ENCODE results near the gene ADAMTS18.
A peak's percentile ranks its signal among the peaks of the same experiment; 100 is the strongest.

ADAMTS18 gene

DNA sequence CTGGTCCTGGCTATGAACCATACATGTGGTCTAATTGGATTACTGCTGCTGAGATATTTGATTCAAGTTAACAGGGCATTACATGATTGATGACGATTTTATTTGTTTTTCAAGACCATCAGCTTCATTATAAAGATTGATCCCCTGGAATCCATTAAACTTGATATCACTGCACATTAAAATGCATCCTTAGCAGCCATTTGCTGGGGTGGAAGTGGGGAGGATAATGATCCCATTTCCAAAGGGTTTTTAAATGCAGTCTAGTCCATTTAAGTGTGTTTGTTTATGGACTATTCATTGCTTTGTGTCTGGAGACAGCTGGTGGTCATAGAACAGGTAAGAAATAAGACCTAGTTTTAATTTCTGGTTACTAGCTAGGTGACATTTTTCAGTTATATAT lies 40.9 kb downstream of the ADAMTS18 start:
- DNase-seq, result no peak

- no peak for DNase-seq
These were observed 47.0 kb downstream of the ADAMTS18 start for GRCh38 chr16:77387815-77388209.

DNA sequence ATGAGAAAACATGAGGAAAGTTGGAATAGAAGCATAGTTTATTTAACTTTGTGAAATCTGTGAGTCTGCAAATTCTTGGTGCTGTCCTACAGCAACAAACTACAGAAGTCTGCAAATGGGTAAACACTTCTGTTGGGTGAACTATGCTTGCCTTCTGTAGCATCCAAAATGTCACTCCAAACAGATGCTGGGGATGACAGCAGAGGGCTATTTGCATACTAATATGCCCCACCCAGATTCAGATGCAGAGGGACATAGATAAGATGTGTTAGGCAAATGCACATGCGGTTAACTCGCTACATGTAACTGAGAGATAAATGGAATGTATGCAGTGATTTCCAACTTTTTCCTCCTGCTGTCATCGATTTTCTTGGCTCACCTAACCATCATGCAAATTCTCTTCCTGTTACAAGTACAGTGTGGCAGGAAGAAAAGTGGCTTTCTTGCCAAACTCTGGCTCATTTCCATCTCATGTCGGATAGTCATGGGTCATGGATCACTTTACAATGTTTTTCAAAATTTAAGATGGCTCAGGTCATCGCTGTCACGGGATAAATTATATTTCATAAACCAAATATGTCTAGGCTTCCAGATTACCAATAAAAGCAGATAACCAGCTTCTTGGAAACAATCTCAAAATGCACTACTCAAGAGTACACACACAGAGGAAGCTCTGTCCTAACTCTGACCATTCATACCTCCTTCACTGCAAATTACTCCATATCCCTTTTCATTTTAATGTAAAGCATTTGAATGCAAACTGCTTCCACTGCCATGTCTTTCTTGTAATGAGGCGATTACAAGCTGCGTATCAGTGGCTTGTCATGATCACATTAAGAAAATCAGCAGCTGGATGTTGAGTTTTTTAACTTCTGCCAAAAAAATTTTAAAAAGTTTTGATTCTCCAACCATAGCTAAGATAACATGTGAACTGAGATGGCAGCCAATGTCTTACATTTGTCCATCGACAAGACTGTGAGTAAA lies 47.7 kb downstream of the ADAMTS18 start:
- DNase-seq, result no peak

DNA sequence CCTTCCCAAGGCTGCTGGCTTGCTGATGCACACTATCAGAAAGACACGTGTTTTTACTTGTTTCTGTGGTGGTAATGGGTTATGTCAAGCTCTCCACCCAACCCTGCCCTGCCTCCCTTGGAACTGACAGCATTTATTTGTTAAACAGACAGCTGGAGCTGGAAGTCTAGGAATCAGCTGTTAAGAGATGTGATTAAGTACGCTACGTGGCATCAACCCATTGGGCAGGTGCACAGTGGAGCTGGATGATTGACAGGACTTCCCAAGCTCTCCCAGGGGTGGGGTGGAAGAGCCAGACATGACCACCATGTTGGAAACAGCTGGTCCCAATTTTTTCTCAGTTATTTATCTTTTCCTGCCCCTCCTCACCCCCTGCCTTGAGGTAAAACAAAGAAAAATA lies 49.4 kb downstream of the ADAMTS18 start:
- no peak for DNase-seq

- no peak for DNase-seq
These were observed 51.1 kb downstream of the ADAMTS18 start for GRCh38 chr16:77383606-77384187.

GRCh38 chr16:77376358-77376757 lies 58.5 kb downstream of the ADAMTS18 start:
- peak; percentile 49 for DNase-seq

DNA sequence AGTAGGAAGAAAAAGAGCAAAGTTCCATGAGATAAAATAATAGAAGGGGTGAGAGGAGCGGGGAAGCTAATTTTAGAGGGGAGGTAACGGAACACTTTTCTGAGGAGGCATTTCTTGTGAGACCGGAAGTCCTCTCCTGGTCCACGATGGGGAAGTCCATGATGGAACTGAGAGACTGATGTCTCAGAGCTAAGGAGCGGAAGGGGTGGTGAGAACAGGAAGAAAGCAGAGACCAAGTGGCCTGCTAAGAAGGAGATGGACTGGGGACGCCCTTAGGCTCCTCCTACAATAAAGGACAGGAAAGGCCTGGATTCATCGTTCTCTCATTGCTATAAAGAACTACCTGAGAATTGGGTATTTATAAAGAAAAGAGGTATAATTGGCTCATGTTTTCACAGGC lies 59.4 kb downstream of the ADAMTS18 start:
- no peak for DNase-seq

GRCh38 chr16:77374384-77374783 lies 60.5 kb downstream of the ADAMTS18 start:
- no peak for DNase-seq

- DNase-seq, result no peak
These were observed 61.1 kb downstream of the ADAMTS18 start for GRCh38 chr16:77373726-77374125.

DNA sequence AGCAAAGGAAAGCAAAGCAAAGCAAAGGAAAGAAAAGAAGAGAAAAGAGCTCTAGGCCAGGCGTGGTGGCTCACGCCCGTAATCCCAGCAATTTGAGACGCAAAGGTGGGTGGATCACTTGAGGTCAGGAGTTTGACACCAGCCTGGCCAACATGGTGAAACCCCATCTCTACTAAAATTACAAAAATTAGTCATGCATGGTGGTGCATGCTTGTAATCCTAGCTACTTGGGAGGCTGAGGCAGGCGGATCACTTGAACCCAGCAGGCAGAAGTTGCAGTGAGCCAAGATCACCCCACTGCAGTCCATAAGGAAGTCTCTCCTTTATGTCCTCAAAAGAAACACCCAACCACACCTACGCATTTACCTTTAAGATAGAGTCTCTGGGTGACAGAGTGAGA lies 70.1 kb downstream of the ADAMTS18 start:
- DNase-seq, result no peak

DNA sequence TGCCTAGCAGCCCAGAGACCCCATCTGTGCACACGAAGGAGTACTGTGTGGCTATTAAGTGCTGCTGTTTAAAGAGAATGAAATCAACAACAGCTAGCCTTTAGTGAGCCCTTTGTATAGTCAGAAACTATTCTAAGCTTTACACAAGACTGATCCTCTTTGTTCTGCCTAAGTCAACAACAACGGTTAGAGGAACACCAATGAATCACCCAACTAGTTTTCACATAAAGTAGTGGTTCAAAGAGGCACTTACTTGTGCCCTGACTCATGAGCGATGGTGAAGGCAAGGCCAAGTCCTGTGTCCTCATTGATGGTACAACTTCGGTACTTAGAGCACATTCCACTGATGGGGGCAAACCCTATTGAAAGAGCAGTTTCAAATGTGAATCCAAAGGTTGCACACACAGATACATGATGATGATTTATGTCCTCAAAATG lies 75.8 kb downstream of the ADAMTS18 start:
- DNase-seq, result no peak

DNA sequence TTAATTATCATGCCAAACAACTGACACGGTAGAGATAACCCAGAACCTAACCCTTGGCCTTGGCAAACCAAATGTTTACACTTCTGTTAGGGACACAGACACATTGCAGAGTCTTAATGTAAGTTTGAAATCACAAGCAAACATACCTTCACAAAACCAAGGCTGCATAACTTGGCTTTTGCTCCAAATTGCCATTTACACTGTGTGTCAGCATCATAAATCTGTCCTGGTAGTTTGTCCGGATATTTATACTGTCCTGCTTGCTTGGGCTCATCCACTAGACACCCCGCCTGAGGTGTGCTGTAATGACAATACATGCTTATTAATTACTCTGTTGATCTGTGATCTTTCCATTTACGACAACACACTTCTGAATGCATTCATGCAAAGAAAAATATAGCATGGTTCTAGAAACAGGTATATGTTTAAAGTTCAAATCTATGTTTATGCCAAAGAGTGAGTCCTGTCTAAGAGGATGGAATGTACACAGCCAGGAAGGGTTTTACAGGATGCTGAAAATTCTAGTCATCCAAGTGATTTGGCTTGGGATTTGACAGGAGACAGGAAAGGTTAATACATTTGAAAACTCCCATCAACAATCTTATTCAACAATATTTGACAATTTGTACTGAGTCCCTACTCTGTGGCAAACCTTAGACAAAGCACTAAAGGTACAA lies 81.1 kb downstream of the ADAMTS18 start:
- no peak for DNase-seq

GRCh38 chr16:77344341-77344740 lies 90.5 kb downstream of the ADAMTS18 start:
- no peak for DNase-seq

DNA sequence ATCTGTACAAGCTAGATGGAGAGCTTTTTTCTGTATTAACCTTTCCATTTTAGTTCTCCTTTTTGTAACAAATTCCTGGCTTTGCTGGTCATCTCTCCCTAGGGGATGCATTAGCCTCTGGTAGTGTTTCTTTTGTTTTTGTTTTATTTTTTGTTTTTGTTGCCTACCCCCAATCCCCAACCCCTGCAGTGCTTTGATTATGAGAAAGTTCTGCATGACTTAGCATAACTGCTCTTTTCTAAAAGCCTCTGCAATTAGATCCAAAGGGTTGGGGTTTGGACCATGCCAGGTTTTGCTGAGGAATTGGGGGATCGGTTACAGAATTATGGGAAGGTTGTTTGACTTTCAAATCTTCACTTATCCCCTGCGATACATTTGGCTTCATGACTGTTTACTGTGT lies 98.2 kb downstream of the ADAMTS18 start:
- DNase-seq, result no peak

GRCh38 chr16:77335652-77336234 lies 99.1 kb downstream of the ADAMTS18 start:
- DNase-seq, result no peak

DNA sequence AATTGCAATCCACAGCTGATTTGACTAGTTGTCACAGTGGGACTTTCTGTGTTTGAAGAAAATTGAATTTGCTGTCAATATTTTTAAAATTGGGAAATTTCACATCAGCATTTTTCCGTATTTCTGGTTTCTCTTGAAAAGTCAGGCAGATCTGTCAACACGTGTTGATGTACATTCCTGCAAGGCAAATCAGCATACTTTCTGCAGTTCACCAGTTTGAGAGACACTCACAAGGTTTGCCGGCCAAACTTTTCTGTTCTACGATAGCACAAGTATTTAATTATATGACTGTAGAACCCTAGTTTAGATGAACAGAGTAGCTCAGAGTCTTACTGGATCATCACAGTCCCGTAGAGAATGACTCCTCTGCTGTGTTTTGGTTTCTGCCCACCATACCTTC lies 102.0 kb downstream of the ADAMTS18 start:
- no peak for DNase-seq

- no peak for DNase-seq
These were observed 102.8 kb downstream of the ADAMTS18 start for GRCh38 chr16:77331802-77332586.

- DNase-seq, result no peak
These were observed 103.8 kb downstream of the ADAMTS18 start for GRCh38 chr16:77331043-77331442.

DNA sequence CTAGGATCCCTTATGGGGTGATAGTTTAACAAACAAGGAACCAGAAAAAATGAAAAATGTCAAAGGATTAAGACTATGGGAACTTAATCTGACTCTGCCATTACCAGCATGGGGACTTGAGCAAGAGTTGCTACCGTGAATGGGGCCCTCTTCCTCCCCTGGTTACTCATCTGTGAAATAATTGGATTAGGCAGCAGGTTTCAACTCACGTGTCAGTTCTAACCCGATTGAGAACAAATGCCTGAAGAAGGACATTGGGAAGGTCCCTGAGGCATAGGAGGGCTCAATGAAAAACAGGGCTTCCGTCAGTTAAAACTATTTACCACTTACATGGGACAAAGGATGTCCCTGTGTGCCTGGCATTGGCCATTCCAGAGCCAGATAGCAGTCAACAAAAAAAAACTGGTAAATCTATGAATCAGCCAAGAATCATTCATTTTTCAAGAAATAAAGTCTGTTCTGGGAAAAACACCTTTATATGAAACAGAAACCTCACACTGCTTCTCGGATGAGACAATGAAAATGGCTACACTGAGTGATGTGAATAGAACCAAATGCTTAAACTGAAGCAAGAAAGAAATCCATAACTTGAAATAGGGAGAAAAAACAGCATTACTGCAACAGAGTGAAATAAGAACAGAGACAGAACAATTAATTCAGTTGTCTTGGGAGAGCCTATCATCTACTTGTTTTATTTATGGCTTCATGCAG lies 104.3 kb downstream of the ADAMTS18 start:
- DNase-seq, result peak; percentile 57

DNA sequence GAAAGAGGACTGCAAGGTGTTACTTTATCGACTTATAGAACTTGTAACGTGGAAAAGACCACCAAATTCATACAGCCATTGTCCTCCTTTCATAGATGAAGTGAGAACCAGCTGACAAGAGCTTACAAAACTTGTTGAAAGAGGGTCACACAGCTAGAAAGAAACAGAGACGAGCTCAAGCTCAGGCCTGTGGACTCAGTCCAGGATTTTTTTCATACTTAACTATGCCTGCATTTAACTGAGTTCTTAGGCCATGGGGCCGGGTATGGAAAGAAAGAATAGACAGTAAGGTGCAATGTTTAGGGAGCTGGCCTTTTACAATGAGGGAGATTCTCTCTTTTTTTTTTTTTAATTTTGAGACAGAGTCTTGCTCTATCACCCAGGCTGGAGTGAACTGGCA lies 106.1 kb downstream of the ADAMTS18 start:
- DNase-seq, result no peak

DNA sequence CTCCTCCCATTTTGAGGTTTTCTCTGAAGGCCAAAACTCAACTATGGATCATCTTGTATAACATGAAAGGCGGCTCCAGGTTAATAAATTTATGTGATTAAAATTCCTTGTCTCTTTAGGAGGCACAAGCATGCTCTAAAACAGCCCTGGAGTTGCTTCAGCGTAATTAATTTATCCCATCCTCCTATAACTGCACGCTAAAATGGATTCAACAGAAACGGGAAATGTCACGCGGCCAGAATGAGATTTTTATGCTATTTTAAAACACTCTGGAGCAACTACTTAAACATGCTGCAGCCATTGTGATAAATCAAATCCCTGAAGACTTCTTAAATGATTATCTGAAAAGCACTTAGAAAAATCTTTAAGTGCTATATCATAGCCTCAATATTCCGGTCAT lies 106.6 kb downstream of the ADAMTS18 start:
- DNase-seq, result no peak

DNA sequence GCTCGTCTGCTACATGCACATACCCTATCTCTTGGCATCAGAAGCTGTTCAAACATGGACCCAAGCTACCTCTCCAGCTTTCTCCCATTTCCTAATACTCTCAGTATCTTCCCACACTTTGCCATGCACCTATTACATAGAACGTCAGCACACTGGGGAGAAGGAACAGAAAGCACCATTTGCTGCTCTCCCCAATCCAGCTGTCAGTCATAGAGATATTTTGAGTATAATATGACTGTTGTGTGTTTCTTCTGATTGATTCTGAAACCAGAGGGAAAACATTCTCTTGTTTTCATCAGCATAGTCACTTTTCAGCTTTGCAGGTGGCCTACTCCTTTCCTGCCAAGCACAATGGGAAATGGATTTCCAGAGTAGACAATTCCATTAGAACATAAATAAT lies 107.1 kb downstream of the ADAMTS18 start:
- peak; percentile 65 for DNase-seq
